Bronchial epithelial cell (primary cell): Measurements from ENCODE around the gene ADAMTS12. TPM values are rescaled to one million over a fixed set of nuclear protein-coding genes. Genes with fewer than 3 reads are reported as not detected.

Experiments
- DNase-seq: peaks from one replicate; pipeline ENCODE4 v3.0.0-alpha.2; 2010; ENCODE audit warnings: low read depth
- FAIRE-seq: peaks from 2 replicates; lab custom pipeline; 2011; peaks lifted over from hg19 to GRCh38; lab: Jason Lieb, UNC
- H3K27me3 ChIP-seq: 2 replicates; pipeline ENCODE4 v1.5.1; 2011; ENCODE audit warnings: low read length; ENCODE audit not compliant: control insufficient read depth, insufficient read depth
- H3K36me3 ChIP-seq: 2 replicates; pipeline ENCODE4 v1.5.1; 2011; ENCODE audit warnings: low read length; ENCODE audit not compliant: control insufficient read depth, insufficient read depth
- H3K4me3 ChIP-seq: 2 replicates; pipeline ENCODE4 v1.5.1; 2011; ENCODE audit warnings: mild to moderate bottlenecking, low read depth, low read length, control low read depth
- CTCF ChIP-seq: IDR thresholded peaks from 2 replicates; pipeline ENCODE4 v1.5.1; 2011; ENCODE audit warnings: mild to moderate bottlenecking, moderate library complexity, low read length, control low read depth, inconsistent platforms; ENCODE audit not compliant: insufficient read depth, severe bottlenecking
- total RNA-seq: library from RNA; depleted of rRNA; stranded (reverse); fragments of >200 nt; gene quantifications from 2 replicates; pipeline ENCODE4 v1.2.1, GENCODE V29; 2014

Gene ADAMTS12
- total RNA-seq, 1 donor from 2014 or later: 0.26 TPM

GRCh38 chr5:33662722-33663427 is 228.9 kb downstream of the ADAMTS12 start:
- DNase-seq: no peak
- H3K27me3 ChIP-seq: no peaks in the 10 kb centered on the region
- H3K4me3 ChIP-seq: no peak overlapping the region
- H3K36me3 ChIP-seq: no peaks in the 10 kb centered on the region
- TF ChIP-seq CTCF: no peak
- no peak for FAIRE-seq

- no peak for FAIRE-seq
- Histone ChIP-seq H3K36me3 (no peaks in the 10 kb centered on the region), H3K27me3 (no peaks in the 10 kb centered on the region), H3K4me3 (no peak overlapping the region)
- no peak for DNase-seq
- no peak for TF ChIP-seq CTCF
Measured at GRCh38 chr5:33659526-33660169, 232.1 kb downstream of the ADAMTS12 start.

- H3K4me3 ChIP-seq: no peak overlapping the region
- no peaks in the 10 kb centered on the region for H3K36me3 ChIP-seq
- TF ChIP-seq CTCF: no peak
- no peaks in the 10 kb centered on the region for H3K27me3 ChIP-seq
- DNase-seq (no peak), FAIRE-seq (no peak)
Measured at GRCh38 chr5:33657804-33658440, 233.9 kb downstream of the ADAMTS12 start.

GRCh38 chr5:33657176-33657575 is 234.6 kb downstream of the ADAMTS12 start:
- FAIRE-seq (no peak), DNase-seq (no peak)
- H3K27me3 ChIP-seq: no peaks in the 10 kb centered on the region
- no peak for TF ChIP-seq CTCF
- H3K4me3 ChIP-seq: no peak overlapping the region
- H3K36me3 ChIP-seq: no peaks in the 10 kb centered on the region

- DNase-seq (peak; percentile 50), FAIRE-seq (no peak)
- Histone ChIP-seq H3K4me3 (no peak overlapping the region), H3K36me3 (no peaks in the 10 kb centered on the region), H3K27me3 (no peaks in the 10 kb centered on the region)
- TF ChIP-seq CTCF: no peak
Measured at GRCh38 chr5:33650911-33651310, 240.9 kb downstream of the ADAMTS12 start.
